ENCODE results near the gene GUCY2D. TPM values are rescaled to one million over a fixed set of nuclear protein-coding genes. Genes with fewer than 3 reads are reported as not detected.

GUCY2D gene
- total RNA-seq, 2 experiments from 2014 or later = not detected

GRCh38 chr17:7959503-7960253 is 42.7 kb upstream of the GUCY2D start:
- Mint-ChIP-seq H3K27me3 (peaks cover 3% of the 10 kb centered on the region), H3K27ac (no peak overlapping the region), H3K36me3 (ENCODE audit: low read depth) (no peaks in the 10 kb centered on the region), H3K4me3 (no peak overlapping the region), H3K9me3 (no peaks in the 10 kb centered on the region), H3K4me1 (ENCODE audit: low read depth) (no peaks in the 10 kb centered on the region)
- DNase-seq = no peak
- TF ChIP-seq CTCF (IDR thresholded peaks at IDR 0.05) = no peak
- POLR2A ChIA-PET = no interaction called here
- intact Hi-C loops (cut with micrococcal nuclease) = no loop called here
- no peak for ATAC-seq
- CTCF ChIA-PET = interaction anchor here (1.4 kb wide), 1 partner anchor 30 kb away, joined by 4 read pairs; no protein-coding TSS in a partner anchor

- CTCF ChIA-PET = interaction anchor here (2.4 kb wide), 1 partner anchor 28 kb away, joined by 12 read pairs; no protein-coding TSS in a partner anchor
- Mint-ChIP-seq H3K36me3 (ENCODE audit: low read depth) (no peaks in the 10 kb centered on the region), H3K4me3 (no peak overlapping the region), H3K27ac (no peak overlapping the region), H3K27me3 (peaks cover 3% of the 10 kb centered on the region), H3K4me1 (ENCODE audit: low read depth) (no peaks in the 10 kb centered on the region), H3K9me3 (no peaks in the 10 kb centered on the region)
- ATAC-seq (no peak), DNase-seq (no peak)
- POLR2A ChIA-PET = interaction anchor here (1.3 kb wide), 1 partner anchor 9 kb away, joined by 4 read pairs; no protein-coding TSS in a partner anchor
- no peak for TF ChIP-seq CTCF (IDR thresholded peaks at IDR 0.05)
- intact Hi-C loops (cut with micrococcal nuclease) = no loop called here
These were observed 41.0 kb upstream of the GUCY2D start for GRCh38 chr17:7961421-7961820.

GRCh38 chr17:7967751-7968150 is 34.7 kb upstream of the GUCY2D start:
- intact Hi-C loops (cut with micrococcal nuclease) = no loop called here
- CTCF ChIA-PET = interaction anchor here (0.9 kb wide), 1 partner anchor 21 kb away, joined by 3 read pairs; no protein-coding TSS in a partner anchor

GRCh38 chr17:7969433-7969832 is 33.0 kb upstream of the GUCY2D start:
- Mint-ChIP-seq H3K27me3 (peaks cover 4% of the 10 kb centered on the region), H3K4me1 (ENCODE audit: low read depth) (no peaks in the 10 kb centered on the region), H3K4me3 (no peak overlapping the region), H3K36me3 (ENCODE audit: low read depth) (peaks cover 2% of the 10 kb centered on the region), H3K9me3 (peaks cover 2% of the 10 kb centered on the region), H3K27ac (no peak overlapping the region)
- no peak for DNase-seq
- ATAC-seq = no peak
- CTCF ChIA-PET = no interaction called here
- no peak for TF ChIP-seq CTCF (IDR thresholded peaks at IDR 0.05)
- POLR2A ChIA-PET = no interaction called here
- intact Hi-C loops (cut with micrococcal nuclease) = no loop called here

More at GRCh38 chr17:7967751-7968150, 34.7 kb upstream of the GUCY2D start:
- no peak for DNase-seq
- Mint-ChIP-seq H3K4me3 (no peak overlapping the region), H3K27ac (no peak overlapping the region), H3K4me1 (ENCODE audit: low read depth) (no peaks in the 10 kb centered on the region), H3K36me3 (ENCODE audit: low read depth) (no peaks in the 10 kb centered on the region), H3K9me3 (no peaks in the 10 kb centered on the region), H3K27me3 (peaks cover 4% of the 10 kb centered on the region)
- no peak for ATAC-seq
- POLR2A ChIA-PET = no interaction called here
- TF ChIP-seq CTCF (IDR thresholded peaks at IDR 0.05) = no peak

GRCh38 chr17:7971651-7972050 is 30.8 kb upstream of the GUCY2D start:
- no peak for DNase-seq
- intact Hi-C loops (cut with micrococcal nuclease) = no loop called here
- no peak for ATAC-seq
- Mint-ChIP-seq H3K4me1 (ENCODE audit: low read depth) (no peaks in the 10 kb centered on the region), H3K27me3 (peaks cover 4% of the 10 kb centered on the region), H3K27ac (no peak overlapping the region), H3K36me3 (ENCODE audit: low read depth) (peaks cover 9% of the 10 kb centered on the region), H3K9me3 (peaks cover 14% of the 10 kb centered on the region), H3K4me3 (no peak overlapping the region)
- TF ChIP-seq CTCF (IDR thresholded peaks at IDR 0.05) = no peak
- POLR2A ChIA-PET = no interaction called here
- CTCF ChIA-PET = interaction anchor here (0.6 to 3.8 kb wide), 8 partner anchors 9 to 70 kb away, joined by 3 to 18 read pairs (median 4); no protein-coding TSS in a partner anchor

Measured in activated CD8-positive, alpha-beta T cell treated with anti-CD3 and anti-CD28 coated beads for 36 hours (primary cell).